MM.1S (cell line): Measurements from ENCODE around the gene ESRRA.

Experiments used
- CTCF ChIP-seq: fragments of 300-600 bp; sonication (generic); IDR thresholded peaks from 2 replicates; pipeline ENCODE4 v1.5.1; 2016; ENCODE audit warnings: antibody characterized with exemption, low read length, mixed read lengths
- EZH2 ChIP-seq: fragments of 300-600 bp; sonication (generic); optimal IDR thresholded peaks from 2 replicates; pipeline ENCODE3; 2017; ENCODE audit warnings: low read depth, mild to moderate bottlenecking, antibody characterized with exemption, low read length, mixed read lengths

- TF ChIP-seq CTCF (no peak), EZH2 (peak; percentile 43)
Observed at GRCh38 chr11:64292460-64293254, 12.7 kb upstream of the ESRRA start.
